H9 (cell line): ENCODE measurements around the gene ZNF280D. TPM values are rescaled to one million over a fixed set of nuclear protein-coding genes. Genes with fewer than 3 reads are reported as not detected.

Source experiments
- DNase-seq: peaks from one replicate; pipeline ENCODE4 v3.0.0-alpha.2; 2017
- H2AFZ ChIP-seq: one replicate; pipeline ENCODE4 v1.6.1; 2013; ENCODE audit warnings: mild to moderate bottlenecking, low read length, control low read depth, moderate library complexity
- H2AK5ac ChIP-seq: 2 replicates; pipeline ENCODE4 v1.6.1; 2013; ENCODE audit warnings: low read length, control low read depth, mixed read lengths; ENCODE audit not compliant: insufficient read length
- H2BK120ac ChIP-seq: one replicate; pipeline ENCODE4 v1.6.1; 2013; ENCODE audit warnings: low read depth, mild to moderate bottlenecking, low read length, control low read depth, inconsistent platforms; ENCODE audit not compliant: poor library complexity, severe bottlenecking
- H2BK12ac ChIP-seq: 2 replicates; pipeline ENCODE4 v1.6.1; 2013; ENCODE audit warnings: low read length, control low read depth, mixed read lengths, low read depth; ENCODE audit not compliant: insufficient read length
- H2BK15ac ChIP-seq: 2 replicates; pipeline ENCODE4 v1.6.1; 2013; ENCODE audit warnings: low read depth, low read length, control low read depth
- H2BK20ac ChIP-seq: one replicate; pipeline ENCODE4 v1.6.1; 2013; ENCODE audit warnings: low read depth, mild to moderate bottlenecking, low read length, control low read depth, inconsistent platforms; ENCODE audit not compliant: poor library complexity, severe bottlenecking
- H2BK5ac ChIP-seq: 2 replicates; pipeline ENCODE4 v1.6.1; 2013; ENCODE audit warnings: low read length, control low read depth, mixed read lengths; ENCODE audit not compliant: insufficient read length
- H3K14ac ChIP-seq: 2 replicates; pipeline ENCODE4 v1.6.1; 2013; ENCODE audit warnings: low read length, control low read depth; ENCODE audit not compliant: insufficient read depth
- H3K18ac ChIP-seq: 2 replicates; pipeline ENCODE4 v1.6.1; 2013; ENCODE audit warnings: low read depth, mild to moderate bottlenecking, mixed read lengths, low read length, control low read depth; ENCODE audit not compliant: insufficient read length
- H3K23ac ChIP-seq: 2 replicates; pipeline ENCODE4 v1.6.1; 2013; ENCODE audit warnings: low read length, control low read depth, mixed read lengths, low read depth; ENCODE audit not compliant: insufficient read length
- H3K23me2 ChIP-seq: 2 replicates; pipeline ENCODE4 v1.6.1; 2013; ENCODE audit warnings: low read depth, mild to moderate bottlenecking, mixed read lengths, low read length, control low read depth; ENCODE audit not compliant: insufficient read length, poor library complexity, severe bottlenecking
- H3K27ac ChIP-seq: 2 replicates; pipeline ENCODE4 v1.5.1; 2013; ENCODE audit warnings: low read length, control low read depth, mixed read lengths, low read depth; ENCODE audit not compliant: insufficient read length
- H3K27me3 ChIP-seq: 2 replicates; pipeline ENCODE4 v1.6.1; 2013; ENCODE audit warnings: low read length, control low read depth, inconsistent platforms; ENCODE audit not compliant: insufficient read depth
- H3K4ac ChIP-seq: 2 replicates; pipeline ENCODE4 v1.6.1; 2013; ENCODE audit warnings: low read depth, mild to moderate bottlenecking, control low read depth, inconsistent platforms, low read length, moderate library complexity
- H3K4me1 ChIP-seq: 2 replicates; pipeline ENCODE4 v1.6.1; 2013; ENCODE audit warnings: low read length, control low read depth, inconsistent platforms; ENCODE audit not compliant: insufficient read depth
- H3K4me2 ChIP-seq: 2 replicates; pipeline ENCODE4 v1.6.1; 2013; ENCODE audit warnings: low read length, control low read depth, mixed read lengths; ENCODE audit not compliant: insufficient read length, insufficient read depth
- H3K56ac ChIP-seq: 2 replicates; pipeline ENCODE4 v1.6.1; 2013; ENCODE audit warnings: low read depth, mild to moderate bottlenecking, mixed read lengths, low read length, control low read depth; ENCODE audit not compliant: insufficient read length
- H3K79me1 ChIP-seq: 2 replicates; pipeline ENCODE4 v1.6.1; 2013; ENCODE audit warnings: low read depth, mild to moderate bottlenecking, moderate library complexity, low read length, control low read depth, inconsistent platforms; ENCODE audit not compliant: insufficient read depth, poor library complexity, severe bottlenecking
- H3K79me2 ChIP-seq: 2 replicates; pipeline ENCODE4 v1.6.1; 2013; ENCODE audit warnings: low read length, control low read depth, inconsistent platforms; ENCODE audit not compliant: insufficient read depth
- H3K9ac ChIP-seq: 2 replicates; pipeline ENCODE4 v1.6.1; 2013; ENCODE audit warnings: low read length, control low read depth, mixed read lengths; ENCODE audit not compliant: insufficient read length; ENCODE audit errors: extremely low read depth
- H3K9me3 ChIP-seq: one replicate; pipeline ENCODE4 v1.6.1; 2013; ENCODE audit warnings: low read depth, low read length, inconsistent platforms; ENCODE audit not compliant: control insufficient read depth
- H3T11ph ChIP-seq: one replicate; pipeline ENCODE4 v1.6.1; 2013; ENCODE audit warnings: mild to moderate bottlenecking, low read length, control low read depth, inconsistent platforms
- H4K20me1 ChIP-seq: one replicate; pipeline ENCODE4 v1.6.1; 2013; ENCODE audit not compliant: control insufficient read depth, insufficient read length, insufficient read depth
- H4K5ac ChIP-seq: 2 replicates; pipeline ENCODE4 v1.6.1; 2013; ENCODE audit warnings: low read depth, mild to moderate bottlenecking, mixed read lengths, low read length, control low read depth; ENCODE audit not compliant: insufficient read length
- H4K8ac ChIP-seq: replicated peaks from 2 replicates; pipeline ENCODE4 v1.6.1; 2013; ENCODE audit warnings: low read length, control low read depth, mixed read lengths, low read depth; ENCODE audit not compliant: insufficient read length
- H4K91ac ChIP-seq: 2 replicates; pipeline ENCODE4 v1.6.1; 2013; ENCODE audit warnings: low read depth, mild to moderate bottlenecking, moderate library complexity, mixed read lengths, low read length, control low read depth; ENCODE audit not compliant: insufficient read length
- H3K27ac Mint-ChIP-seq, 3 experiments: 2 replicates in 2 of 3; 3 replicates in 1 of 3; pipeline ENCODE4 v1.8.0; 2020 to 2021; ENCODE audit warnings: mixed read lengths in 3 of 3, mild to moderate bottlenecking in 1 of 3, moderate library complexity in 1 of 3
- H3K27me3 Mint-ChIP-seq: 2 replicates; pipeline ENCODE4 v1.8.0; 2021; ENCODE audit warnings: low read depth, mild to moderate bottlenecking, moderate library complexity, mixed read lengths
- H3K36me3 Mint-ChIP-seq, 3 experiments: 2 replicates in 2 of 3; 3 replicates in 1 of 3; pipeline ENCODE4 v1.8.0; 2020 to 2021; ENCODE audit warnings: low read depth in 3 of 3, mixed read lengths in 3 of 3; ENCODE audit not compliant: insufficient read depth in 1 of 3
- H3K4me1 Mint-ChIP-seq, 2 experiments: 2 replicates each; pipeline ENCODE4 v1.8.0; 2020; ENCODE audit warnings: mixed read lengths in 2 of 2
- H3K4me3 Mint-ChIP-seq, 2 experiments: 2 replicates in 1 of 2; 3 replicates in 1 of 2; pipeline ENCODE4 v1.8.0; 2020 to 2021; ENCODE audit warnings: mild to moderate bottlenecking in 2 of 2, mixed read lengths in 2 of 2, moderate library complexity in 1 of 2
- H3K9me3 Mint-ChIP-seq, 2 experiments: 2 replicates in 1 of 2; 3 replicates in 1 of 2; pipeline ENCODE4 v1.8.0; 2020; ENCODE audit warnings: mild to moderate bottlenecking in 2 of 2, mixed read lengths in 2 of 2, moderate library complexity in 1 of 2
- CTCF ChIP-seq: fragments of 200-600 bp; sonication (generic); conservative IDR thresholded peaks from 3 replicates; pipeline ENCODE4 v1.8.0; 2021; ENCODE audit warnings: antibody characterized with exemption, mild to moderate bottlenecking
- WGBS: extraction: QIAGEN DNeasy Blood & Tissue Kit; methylation state at CpG from one replicate; pipeline ENCODE4 v1.1.7; 2013; ENCODE audit warnings: missing lambda C conversion rate, low lambda C conversion rate, mixed read lengths; ENCODE audit not compliant: insufficient read length; ENCODE audit errors: extremely low coverage; 5-methylcytosine and 5-hydroxymethylcytosine counted together
- total RNA-seq: library from RNA; stranded (reverse); gene quantifications from 2 replicates; pipeline ENCODE4 v1.2.1, GENCODE V29; 2021

The ZNF280D gene
- total RNA-seq, 1 experiment from 2014 or later: 5.7 TPM

GRCh38 chr15:56737791-56738190, 4.5 kb upstream of the ZNF280D start:
- no CpG with 5 or more reads among the region's 1 CpG for WGBS
- TF ChIP-seq CTCF: no peak
- Histone ChIP-seq H2BK12ac (no peak overlapping the region), H2AFZ (no peak overlapping the region), H3K27me3 (no peaks in the 10 kb centered on the region), H4K8ac (no peak overlapping the region), H3K4ac (no peak overlapping the region), H3K4me2 (no peak overlapping the region), H3K4me1 (peaks cover 5% of the 10 kb centered on the region; the same call in 1 of the 2 replicates), H3K18ac (no peak overlapping the region), H2BK15ac (no peak overlapping the region), H3K23me2 (no peaks in the 10 kb centered on the region), H3K27ac (no peak overlapping the region), H4K5ac (no peak overlapping the region), H3K9ac (no peak overlapping the region), H4K91ac (no peak overlapping the region), H4K20me1 (no peaks in the 10 kb centered on the region), H3K79me1 (no peaks in the 10 kb centered on the region), H2BK5ac (no peak overlapping the region), H3T11ph (no peak overlapping the region), H3K9me3 (peaks cover 6% of the 10 kb centered on the region), H3K14ac (no peak overlapping the region), H3K23ac (no peak overlapping the region), H3K79me2 (no peaks in the 10 kb centered on the region), H2AK5ac (no peak overlapping the region), H3K56ac (no peak overlapping the region), H2BK120ac (no peak overlapping the region), H2BK20ac (no peak overlapping the region)
- H3K36me3 Mint-ChIP-seq: peaks cover 4 to 22% (median 9%) of the 10 kb centered on the region in 3 experiments; a peak in 6 of 7 replicates
- H3K27me3 Mint-ChIP-seq: 0 out of 2 replicates have a peak, but pooled peaks cover 3% of the 10 kb centered on the region
- H3K4me3 Mint-ChIP-seq: no peak overlapping the region
- no peak for DNase-seq
- peaks cover 7 to 12% of the 10 kb centered on the region in 2 experiments; a peak in 3 of 4 replicates for H3K4me1 Mint-ChIP-seq
- H3K9me3 Mint-ChIP-seq: peaks cover 15 to 24% of the 10 kb centered on the region in 2 experiments
- no peak overlapping the region for H3K27ac Mint-ChIP-seq
